ENCODE measurements around the gene CTTN.
A peak's percentile ranks its signal among the peaks of the same experiment; 100 is the strongest.

Gene CTTN

DNA sequence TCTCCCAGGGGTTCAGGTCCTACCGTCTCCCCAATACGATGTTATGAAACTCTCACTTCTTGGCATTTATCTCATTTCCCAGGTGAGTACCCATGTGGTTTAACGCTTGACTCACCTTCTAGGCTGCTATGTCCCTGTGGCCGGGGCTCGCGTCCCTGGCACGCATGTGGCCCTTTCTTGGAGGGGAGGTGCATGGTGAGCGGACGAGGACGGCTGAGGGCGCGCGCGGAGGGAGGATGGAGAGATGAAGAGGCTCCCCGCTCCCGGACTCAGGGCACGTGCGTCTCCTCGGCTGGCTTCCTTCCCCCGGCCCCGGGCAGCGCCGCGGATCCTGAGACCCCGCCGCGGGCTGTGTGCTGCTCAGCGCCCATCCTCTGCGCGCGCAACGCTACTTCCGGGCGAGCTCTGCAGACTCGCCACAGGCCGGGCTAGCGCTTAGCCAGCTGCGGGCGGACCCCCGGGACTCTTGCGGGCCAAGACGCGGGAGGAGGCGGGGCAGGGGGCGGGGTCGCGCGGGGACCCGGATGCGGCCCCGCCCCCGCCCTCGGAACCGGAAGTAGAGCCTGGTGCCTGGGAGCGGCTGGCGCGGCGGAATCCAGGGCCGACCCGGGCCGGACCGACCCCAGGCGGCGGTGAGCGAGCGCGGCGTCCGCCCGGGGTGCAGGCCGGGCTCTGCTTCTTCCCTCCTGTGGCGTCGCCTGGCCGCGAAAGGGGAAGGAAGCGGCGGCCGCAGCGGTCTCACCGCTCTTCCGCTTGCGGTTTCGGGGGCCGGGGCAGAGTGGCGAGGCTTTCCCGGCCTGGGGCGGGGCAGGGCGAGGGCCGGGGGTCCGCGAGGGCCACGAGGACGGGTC is at the start of gene CTTN:
Gene CTTN, plus strand, starts transcription at position 547 of the 851 bp plus-strand sequence. CDS start 8,769 bp downstream, outside the sequence.
- TF ChIP-seq CTCF (IDR thresholded peaks at IDR 0.05; ENCODE audit: low read depth, low read length): no peak
- H3K4me3 ChIP-seq (ENCODE audit: low read depth, low read length): peak within 1 kb of the TSS; percentile 70

GRCh38 chr11:70348608-70349007 is 49.7 kb upstream of the CTTN start:
- TF ChIP-seq CTCF (IDR thresholded peaks at IDR 0.05; ENCODE audit: low read depth, low read length): no peak
- no peak overlapping the region for H3K4me3 ChIP-seq (ENCODE audit: low read depth, low read length)

- no peak overlapping the region for H3K4me3 ChIP-seq (ENCODE audit: low read depth, low read length)
- no peak for TF ChIP-seq CTCF (IDR thresholded peaks at IDR 0.05; ENCODE audit: low read depth, low read length)
Measured at GRCh38 chr11:70351646-70352045, 46.7 kb upstream of the CTTN start.

DNA sequence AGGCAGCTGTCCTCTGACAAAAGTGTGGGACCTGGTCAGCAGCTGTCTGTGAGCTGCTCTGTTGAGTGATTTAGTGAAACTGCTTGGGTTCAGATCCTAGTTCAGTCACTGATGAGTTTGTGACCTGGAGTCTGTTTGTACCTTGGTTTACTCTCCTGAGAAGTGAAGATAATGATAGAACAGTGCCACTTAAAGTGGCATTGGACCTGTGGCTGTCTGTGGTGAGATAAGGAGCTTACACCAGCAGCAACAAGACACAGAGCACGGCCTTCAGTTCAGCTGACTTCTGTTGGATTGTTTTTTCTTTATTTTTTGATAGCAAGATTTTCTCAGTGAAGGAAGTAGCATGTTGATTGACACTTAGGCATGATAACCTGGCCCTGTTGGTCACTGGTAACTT is 46.2 kb upstream of the CTTN start:
- no peak overlapping the region for H3K4me3 ChIP-seq (ENCODE audit: low read depth, low read length)
- TF ChIP-seq CTCF (IDR thresholded peaks at IDR 0.05; ENCODE audit: low read depth, low read length): no peak

- no peak overlapping the region for H3K4me3 ChIP-seq (ENCODE audit: low read depth, low read length)
- TF ChIP-seq CTCF (IDR thresholded peaks at IDR 0.05; ENCODE audit: low read depth, low read length): no peak
Measured at GRCh38 chr11:70352601-70353000, 45.7 kb upstream of the CTTN start.

DNA sequence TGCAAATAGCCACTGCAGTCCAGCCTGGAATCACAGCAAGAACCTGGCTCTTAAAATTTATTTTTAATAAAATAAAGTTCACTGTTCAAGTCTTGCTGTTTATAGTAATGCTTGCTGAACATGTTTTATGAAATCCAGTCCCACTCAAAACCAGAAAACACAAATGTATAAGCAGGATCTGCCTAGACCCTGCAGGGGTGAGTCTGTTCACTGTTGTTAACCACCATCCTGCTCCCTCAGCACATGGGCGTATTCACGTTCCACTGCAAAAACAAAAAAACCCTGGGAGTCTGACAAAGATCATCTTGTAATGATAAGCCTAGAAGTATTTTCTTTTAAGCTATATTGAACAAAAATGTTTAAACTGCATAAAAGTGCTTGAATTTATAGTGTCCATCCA is 45.0 kb upstream of the CTTN start:
- no peak overlapping the region for H3K4me3 ChIP-seq (ENCODE audit: low read depth, low read length)
- no peak for TF ChIP-seq CTCF (IDR thresholded peaks at IDR 0.05; ENCODE audit: low read depth, low read length)

GRCh38 chr11:70353900-70354568 is 44.3 kb upstream of the CTTN start:
- TF ChIP-seq CTCF (IDR thresholded peaks at IDR 0.05; ENCODE audit: low read depth, low read length): no peak
- H3K4me3 ChIP-seq (ENCODE audit: low read depth, low read length): no peak overlapping the region

Measured in WI38 (cell line).